NT2/D1 (cell line): Measurements from ENCODE around the gene PCDHA1.

Experiments
- YY1 ChIP-seq: IDR thresholded peaks from 2 replicates; pipeline ENCODE4 v1.6.1; 2011; ENCODE audit not compliant: insufficient read length, insufficient read depth
- ZNF274 ChIP-seq: IDR thresholded peaks from 2 replicates; pipeline ENCODE4 v1.6.1; 2011; ENCODE audit warnings: mild to moderate bottlenecking, low read depth, low read length

DNA sequence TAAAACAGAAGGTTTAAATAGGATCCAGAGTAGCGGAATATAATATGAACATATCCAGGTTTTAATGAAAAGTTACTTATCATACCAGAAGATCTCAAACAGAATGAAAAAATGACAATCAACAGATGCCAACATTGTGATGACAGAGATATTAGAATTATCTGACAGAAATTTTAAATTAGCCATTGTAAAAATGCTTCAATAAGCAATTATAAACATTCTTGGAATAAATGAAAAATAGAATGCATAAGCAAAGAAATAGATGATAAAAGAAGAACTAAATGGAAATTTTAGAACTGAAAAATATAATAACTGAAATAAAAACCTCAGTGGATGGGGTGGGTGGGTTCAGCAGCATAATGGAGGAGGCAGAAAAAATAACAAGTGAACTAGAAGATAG lies 48.5 kb upstream of the PCDHA1 start:
- TF ChIP-seq ZNF274: no peak
- TF ChIP-seq YY1: no peak
